HEK293 (cell line): ENCODE results near the gene HOXA10.

ENCODE experiments used
- KLF16 ChIP-seq: fragments of 450-650 bp; formaldehyde crosslinking; IDR thresholded peaks from 2 replicates; pipeline ENCODE4 v1.5.1; 2017; ENCODE audit warnings: missing biosample characterization, missing genetic modification characterization
- MYNN ChIP-seq: fragments of 450-650 bp; formaldehyde crosslinking; IDR thresholded peaks from 2 replicates; pipeline ENCODE4 v1.5.1; 2016; ENCODE audit warnings: missing biosample characterization, missing genetic modification characterization, borderline replicate concordance
- YY1 ChIP-seq: fragments of 450-650 bp; formaldehyde crosslinking; IDR thresholded peaks from 2 replicates; pipeline ENCODE4 v1.5.1; 2018; ENCODE audit warnings: missing biosample characterization, missing genetic modification characterization
- ZNF112 ChIP-seq: fragments of 450-650 bp; formaldehyde crosslinking; IDR thresholded peaks from 2 replicates; pipeline ENCODE4 v1.5.0; 2017; ENCODE audit warnings: missing biosample characterization, missing genetic modification characterization
- ZNF544 ChIP-seq: fragments of 450-650 bp; formaldehyde crosslinking; IDR thresholded peaks from 2 replicates; pipeline ENCODE4 v1.5.0; 2017; ENCODE audit warnings: missing biosample characterization, missing genetic modification characterization
- ZNF555 ChIP-seq: fragments of 450-650 bp; formaldehyde crosslinking; conservative IDR thresholded peaks from 2 replicates; pipeline ENCODE4 v1.5.1; 2017; ENCODE audit warnings: missing biosample characterization, mild to moderate bottlenecking, missing genetic modification characterization, inconsistent platforms
- ZNF626 ChIP-seq: fragments of 450-650 bp; sonication (Bioruptor Pico); formaldehyde crosslinking; IDR thresholded peaks from 2 replicates; pipeline ENCODE4 v1.5.1; 2018; ENCODE audit warnings: missing biosample characterization, missing genetic modification characterization, inconsistent platforms
- TF ChIP-seq, protein P1 (sequence below): fragments of 450-650 bp; formaldehyde crosslinking; IDR thresholded peaks from 2 replicates; pipeline ENCODE4 v1.5.1; 2016; ENCODE audit warnings: missing biosample characterization, missing genetic modification characterization

- no peak for TF ChIP-seq ZNF626 (tag by site-specific recombination)
- TF ChIP-seq MYNN (tag by site-specific recombination) = no peak
- no peak for TF ChIP-seq ZNF544
- no peak for TF ChIP-seq KLF16 (tag by site-specific recombination)
- TF ChIP-seq ZNF555 = no peak
- no peak; the same call in 1 of the 2 replicates for TF ChIP-seq YY1 (tag by site-specific recombination)
- TF ChIP-seq ZNF112 (tag by site-specific recombination) = no peak
- TF ChIP-seq, protein P1, sequence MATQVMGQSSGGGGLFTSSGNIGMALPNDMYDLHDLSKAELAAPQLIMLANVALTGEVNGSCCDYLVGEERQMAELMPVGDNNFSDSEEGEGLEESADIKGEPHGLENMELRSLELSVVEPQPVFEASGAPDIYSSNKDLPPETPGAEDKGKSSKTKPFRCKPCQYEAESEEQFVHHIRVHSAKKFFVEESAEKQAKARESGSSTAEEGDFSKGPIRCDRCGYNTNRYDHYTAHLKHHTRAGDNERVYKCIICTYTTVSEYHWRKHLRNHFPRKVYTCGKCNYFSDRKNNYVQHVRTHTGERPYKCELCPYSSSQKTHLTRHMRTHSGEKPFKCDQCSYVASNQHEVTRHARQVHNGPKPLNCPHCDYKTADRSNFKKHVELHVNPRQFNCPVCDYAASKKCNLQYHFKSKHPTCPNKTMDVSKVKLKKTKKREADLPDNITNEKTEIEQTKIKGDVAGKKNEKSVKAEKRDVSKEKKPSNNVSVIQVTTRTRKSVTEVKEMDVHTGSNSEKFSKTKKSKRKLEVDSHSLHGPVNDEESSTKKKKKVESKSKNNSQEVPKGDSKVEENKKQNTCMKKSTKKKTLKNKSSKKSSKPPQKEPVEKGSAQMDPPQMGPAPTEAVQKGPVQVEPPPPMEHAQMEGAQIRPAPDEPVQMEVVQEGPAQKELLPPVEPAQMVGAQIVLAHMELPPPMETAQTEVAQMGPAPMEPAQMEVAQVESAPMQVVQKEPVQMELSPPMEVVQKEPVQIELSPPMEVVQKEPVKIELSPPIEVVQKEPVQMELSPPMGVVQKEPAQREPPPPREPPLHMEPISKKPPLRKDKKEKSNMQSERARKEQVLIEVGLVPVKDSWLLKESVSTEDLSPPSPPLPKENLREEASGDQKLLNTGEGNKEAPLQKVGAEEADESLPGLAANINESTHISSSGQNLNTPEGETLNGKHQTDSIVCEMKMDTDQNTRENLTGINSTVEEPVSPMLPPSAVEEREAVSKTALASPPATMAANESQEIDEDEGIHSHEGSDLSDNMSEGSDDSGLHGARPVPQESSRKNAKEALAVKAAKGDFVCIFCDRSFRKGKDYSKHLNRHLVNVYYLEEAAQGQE (tag by site-specific recombination) = no peak
Measured at GRCh38 chr7:27152816-27153442, 21.2 kb downstream of the HOXA10 start.
